H9 (cell line): ENCODE data around the gene POU3F2. TPM values are rescaled to one million over a fixed set of nuclear protein-coding genes. Genes with fewer than 3 reads are reported as not detected.

ENCODE experiments used
- DNase-seq: peaks from one replicate; pipeline ENCODE4 v3.0.0-alpha.2; 2017
- H2AFZ ChIP-seq: one replicate; pipeline ENCODE4 v1.6.1; 2013; ENCODE audit warnings: mild to moderate bottlenecking, low read length, control low read depth, moderate library complexity
- H2AK5ac ChIP-seq: 2 replicates; pipeline ENCODE4 v1.6.1; 2013; ENCODE audit warnings: low read length, control low read depth, mixed read lengths; ENCODE audit not compliant: insufficient read length
- H2BK120ac ChIP-seq: one replicate; pipeline ENCODE4 v1.6.1; 2013; ENCODE audit warnings: low read depth, mild to moderate bottlenecking, low read length, control low read depth, inconsistent platforms; ENCODE audit not compliant: poor library complexity, severe bottlenecking
- H2BK12ac ChIP-seq: 2 replicates; pipeline ENCODE4 v1.6.1; 2013; ENCODE audit warnings: low read length, control low read depth, mixed read lengths, low read depth; ENCODE audit not compliant: insufficient read length
- H2BK15ac ChIP-seq: 2 replicates; pipeline ENCODE4 v1.6.1; 2013; ENCODE audit warnings: low read depth, low read length, control low read depth
- H2BK20ac ChIP-seq: one replicate; pipeline ENCODE4 v1.6.1; 2013; ENCODE audit warnings: low read depth, mild to moderate bottlenecking, low read length, control low read depth, inconsistent platforms; ENCODE audit not compliant: poor library complexity, severe bottlenecking
- H2BK5ac ChIP-seq: 2 replicates; pipeline ENCODE4 v1.6.1; 2013; ENCODE audit warnings: low read length, control low read depth, mixed read lengths; ENCODE audit not compliant: insufficient read length
- H3K14ac ChIP-seq: 2 replicates; pipeline ENCODE4 v1.6.1; 2013; ENCODE audit warnings: low read length, control low read depth; ENCODE audit not compliant: insufficient read depth
- H3K18ac ChIP-seq: 2 replicates; pipeline ENCODE4 v1.6.1; 2013; ENCODE audit warnings: low read depth, mild to moderate bottlenecking, mixed read lengths, low read length, control low read depth; ENCODE audit not compliant: insufficient read length
- H3K23ac ChIP-seq: 2 replicates; pipeline ENCODE4 v1.6.1; 2013; ENCODE audit warnings: low read length, control low read depth, mixed read lengths, low read depth; ENCODE audit not compliant: insufficient read length
- H3K23me2 ChIP-seq: 2 replicates; pipeline ENCODE4 v1.6.1; 2013; ENCODE audit warnings: low read depth, mild to moderate bottlenecking, mixed read lengths, low read length, control low read depth; ENCODE audit not compliant: insufficient read length, poor library complexity, severe bottlenecking
- H3K27ac ChIP-seq: 2 replicates; pipeline ENCODE4 v1.5.1; 2013; ENCODE audit warnings: low read length, control low read depth, mixed read lengths, low read depth; ENCODE audit not compliant: insufficient read length
- H3K27me3 ChIP-seq: 2 replicates; pipeline ENCODE4 v1.6.1; 2013; ENCODE audit warnings: low read length, control low read depth, inconsistent platforms; ENCODE audit not compliant: insufficient read depth
- H3K4ac ChIP-seq: 2 replicates; pipeline ENCODE4 v1.6.1; 2013; ENCODE audit warnings: low read depth, mild to moderate bottlenecking, control low read depth, inconsistent platforms, low read length, moderate library complexity
- H3K4me1 ChIP-seq: 2 replicates; pipeline ENCODE4 v1.6.1; 2013; ENCODE audit warnings: low read length, control low read depth, inconsistent platforms; ENCODE audit not compliant: insufficient read depth
- H3K4me2 ChIP-seq: 2 replicates; pipeline ENCODE4 v1.6.1; 2013; ENCODE audit warnings: low read length, control low read depth, mixed read lengths; ENCODE audit not compliant: insufficient read length, insufficient read depth
- H3K56ac ChIP-seq: 2 replicates; pipeline ENCODE4 v1.6.1; 2013; ENCODE audit warnings: low read depth, mild to moderate bottlenecking, mixed read lengths, low read length, control low read depth; ENCODE audit not compliant: insufficient read length
- H3K79me1 ChIP-seq: 2 replicates; pipeline ENCODE4 v1.6.1; 2013; ENCODE audit warnings: low read depth, mild to moderate bottlenecking, moderate library complexity, low read length, control low read depth, inconsistent platforms; ENCODE audit not compliant: insufficient read depth, poor library complexity, severe bottlenecking
- H3K79me2 ChIP-seq: 2 replicates; pipeline ENCODE4 v1.6.1; 2013; ENCODE audit warnings: low read length, control low read depth, inconsistent platforms; ENCODE audit not compliant: insufficient read depth
- H3K9ac ChIP-seq: 2 replicates; pipeline ENCODE4 v1.6.1; 2013; ENCODE audit warnings: low read length, control low read depth, mixed read lengths; ENCODE audit not compliant: insufficient read length; ENCODE audit errors: extremely low read depth
- H3K9me3 ChIP-seq: one replicate; pipeline ENCODE4 v1.6.1; 2013; ENCODE audit warnings: low read depth, low read length, inconsistent platforms; ENCODE audit not compliant: control insufficient read depth
- H3T11ph ChIP-seq: one replicate; pipeline ENCODE4 v1.6.1; 2013; ENCODE audit warnings: mild to moderate bottlenecking, low read length, control low read depth, inconsistent platforms
- H4K20me1 ChIP-seq: one replicate; pipeline ENCODE4 v1.6.1; 2013; ENCODE audit not compliant: control insufficient read depth, insufficient read length, insufficient read depth
- H4K5ac ChIP-seq: 2 replicates; pipeline ENCODE4 v1.6.1; 2013; ENCODE audit warnings: low read depth, mild to moderate bottlenecking, mixed read lengths, low read length, control low read depth; ENCODE audit not compliant: insufficient read length
- H4K8ac ChIP-seq: replicated peaks from 2 replicates; pipeline ENCODE4 v1.6.1; 2013; ENCODE audit warnings: low read length, control low read depth, mixed read lengths, low read depth; ENCODE audit not compliant: insufficient read length
- H4K91ac ChIP-seq: 2 replicates; pipeline ENCODE4 v1.6.1; 2013; ENCODE audit warnings: low read depth, mild to moderate bottlenecking, moderate library complexity, mixed read lengths, low read length, control low read depth; ENCODE audit not compliant: insufficient read length
- H3K27ac Mint-ChIP-seq, 3 experiments: 2 replicates in 2 of 3; 3 replicates in 1 of 3; pipeline ENCODE4 v1.8.0; 2020 to 2021; ENCODE audit warnings: mixed read lengths in 3 of 3, mild to moderate bottlenecking in 1 of 3, moderate library complexity in 1 of 3
- H3K27me3 Mint-ChIP-seq: 2 replicates; pipeline ENCODE4 v1.8.0; 2021; ENCODE audit warnings: low read depth, mild to moderate bottlenecking, moderate library complexity, mixed read lengths
- H3K36me3 Mint-ChIP-seq, 3 experiments: 2 replicates in 2 of 3; 3 replicates in 1 of 3; pipeline ENCODE4 v1.8.0; 2020 to 2021; ENCODE audit warnings: low read depth in 3 of 3, mixed read lengths in 3 of 3; ENCODE audit not compliant: insufficient read depth in 1 of 3
- H3K4me1 Mint-ChIP-seq, 2 experiments: 2 replicates each; pipeline ENCODE4 v1.8.0; 2020; ENCODE audit warnings: mixed read lengths in 2 of 2
- H3K4me3 Mint-ChIP-seq, 2 experiments: 2 replicates in 1 of 2; 3 replicates in 1 of 2; pipeline ENCODE4 v1.8.0; 2020 to 2021; ENCODE audit warnings: mild to moderate bottlenecking in 2 of 2, mixed read lengths in 2 of 2, moderate library complexity in 1 of 2
- H3K9me3 Mint-ChIP-seq, 2 experiments: 2 replicates in 1 of 2; 3 replicates in 1 of 2; pipeline ENCODE4 v1.8.0; 2020; ENCODE audit warnings: mild to moderate bottlenecking in 2 of 2, mixed read lengths in 2 of 2, moderate library complexity in 1 of 2
- total RNA-seq: library from RNA; stranded (reverse); gene quantifications from 2 replicates; pipeline ENCODE4 v1.2.1, GENCODE V29; 2021
- TF ChIP-seq, protein P1 (sequence below): fragments of 200-600 bp; sonication (generic); conservative IDR thresholded peaks from 3 replicates; pipeline ENCODE4 v1.8.0; 2021; ENCODE audit warnings: antibody characterized with exemption, mild to moderate bottlenecking

Gene POU3F2
- total RNA-seq, 1 experiment from 2014 or later, result 0.09 TPM

- Histone ChIP-seq H3K79me1 (no peaks in the 10 kb centered on the region), H3K23ac (no peak overlapping the region), H3K9ac (no peak overlapping the region), H3K4me2 (no peak overlapping the region), H3K18ac (no peak overlapping the region), H2BK15ac (no peak overlapping the region), H4K5ac (no peak overlapping the region), H2AK5ac (no peak overlapping the region), H3K9me3 (no peaks in the 10 kb centered on the region), H2BK5ac (no peak overlapping the region), H3K56ac (no peak overlapping the region), H3T11ph (no peak overlapping the region), H4K8ac (no peak overlapping the region), H3K79me2 (no peaks in the 10 kb centered on the region), H3K27ac (no peak overlapping the region), H2BK20ac (no peak overlapping the region), H2BK12ac (no peak overlapping the region), H2AFZ (no peak overlapping the region), H4K20me1 (no peaks in the 10 kb centered on the region), H4K91ac (no peak overlapping the region), H3K4ac (no peak overlapping the region), H3K14ac (no peak overlapping the region), H3K4me1 (no peaks in the 10 kb centered on the region), H3K27me3 (no peaks in the 10 kb centered on the region), H3K23me2 (no peaks in the 10 kb centered on the region), H2BK120ac (no peak overlapping the region)
- no peaks in the 10 kb centered on the region for H3K36me3 Mint-ChIP-seq
- H3K27me3 Mint-ChIP-seq, result peaks cover 36% of the 10 kb centered on the region
- no peak overlapping the region for H3K4me3 Mint-ChIP-seq
- peaks cover 0 to 4% of the 10 kb centered on the region in 2 experiments; a peak in 2 of 5 replicates for H3K9me3 Mint-ChIP-seq
- H3K4me1 Mint-ChIP-seq, result peaks cover 3% of the 10 kb centered on the region in 2 experiments; a peak in 1 of 4 replicates
- TF ChIP-seq, protein P1, sequence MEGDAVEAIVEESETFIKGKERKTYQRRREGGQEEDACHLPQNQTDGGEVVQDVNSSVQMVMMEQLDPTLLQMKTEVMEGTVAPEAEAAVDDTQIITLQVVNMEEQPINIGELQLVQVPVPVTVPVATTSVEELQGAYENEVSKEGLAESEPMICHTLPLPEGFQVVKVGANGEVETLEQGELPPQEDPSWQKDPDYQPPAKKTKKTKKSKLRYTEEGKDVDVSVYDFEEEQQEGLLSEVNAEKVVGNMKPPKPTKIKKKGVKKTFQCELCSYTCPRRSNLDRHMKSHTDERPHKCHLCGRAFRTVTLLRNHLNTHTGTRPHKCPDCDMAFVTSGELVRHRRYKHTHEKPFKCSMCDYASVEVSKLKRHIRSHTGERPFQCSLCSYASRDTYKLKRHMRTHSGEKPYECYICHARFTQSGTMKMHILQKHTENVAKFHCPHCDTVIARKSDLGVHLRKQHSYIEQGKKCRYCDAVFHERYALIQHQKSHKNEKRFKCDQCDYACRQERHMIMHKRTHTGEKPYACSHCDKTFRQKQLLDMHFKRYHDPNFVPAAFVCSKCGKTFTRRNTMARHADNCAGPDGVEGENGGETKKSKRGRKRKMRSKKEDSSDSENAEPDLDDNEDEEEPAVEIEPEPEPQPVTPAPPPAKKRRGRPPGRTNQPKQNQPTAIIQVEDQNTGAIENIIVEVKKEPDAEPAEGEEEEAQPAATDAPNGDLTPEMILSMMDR, result no peak
- no peak for DNase-seq
- no peak overlapping the region for H3K27ac Mint-ChIP-seq
Observed at GRCh38 chr6:98816799-98817198, 17.6 kb upstream of the POU3F2 start.
